Ovary (tissue), 9 donors: ENCODE results near the gene DOCK8. TPM values are rescaled to one million over a fixed set of nuclear protein-coding genes. Genes with fewer than 3 reads are reported as not detected.

Experiments used
- DNase-seq, 5 donors: peaks; one replicate each; pipeline ENCODE4 v3.0.0-alpha.2; 2019 to 2020
- H3K27ac ChIP-seq, 2 donors: fragments of 200-600 bp; one replicate each; pipeline versions ENCODE4 v1.5.1 to v1.8.0; 2019 to 2022
- H3K27me3 ChIP-seq: fragments of 200-600 bp; one replicate; pipeline ENCODE4 v1.8.0; 2022
- H3K36me3 ChIP-seq: fragments of 200-600 bp; sonication (generic); one replicate; pipeline ENCODE4 v1.5.1; 2019
- H3K4me1 ChIP-seq: one replicate; pipeline ENCODE4 v1.8.1; 2013; ENCODE audit warnings: mild to moderate bottlenecking, moderate library complexity; ENCODE audit not compliant: insufficient read depth
- H3K4me3 ChIP-seq: fragments of 200-600 bp; sonication (generic); one replicate; pipeline ENCODE4 v1.5.1; 2017
- H3K9me3 ChIP-seq, 2 donors: fragments of 200-600 bp in 1 of 2; sonication (generic) in 1 of 2; one replicate each; pipeline versions ENCODE4 v1.5.1 to v1.8.1; 2013 to 2019; ENCODE audit warnings: mild to moderate bottlenecking in 1 of 2, moderate library complexity in 1 of 2
- EP300 ChIP-seq: sonication (generic); formaldehyde crosslinking; IDR thresholded peaks from one replicate; pipeline ENCODE4 v1.6.1; 2017; ENCODE audit warnings: antibody characterized with exemption
- POLR2A ChIP-seq: fragments of 450-650 bp; IDR thresholded peaks from one replicate; pipeline ENCODE4 v1.6.1; 2017; ENCODE audit warnings: antibody characterized with exemption, mild to moderate bottlenecking, moderate library complexity
- WGBS, 3 donors: extraction: QIAGEN DNeasy Blood & Tissue Kit in 1 of 3; methylation state at CpG; one replicate each; pipeline versions ENCODE4 v1.1.5 to v1.1.7; 2013 to 2017; 5-methylcytosine and 5-hydroxymethylcytosine counted together
- intact Hi-C, 4 donors: fragments of 100-400 bp; cut with DNase I; formaldehyde crosslinking; loops; one replicate each; pipeline versions ENCODE4 v1.11.0 to v1.15.1; 2022 to 2023
- polyA plus RNA-seq, 2 donors: library from polyadenylated mRNA; stranded (reverse); fragments of 200-250 nt in 1 of 2; fragments of 350-450 nt in 1 of 2; fragmentation: Illumina TruSeq in 1 of 2; extraction: RNeasy Lipid Tissue Mini Kit (QIAGEN cat#74804) in 1 of 2; gene quantifications; one replicate each; pipeline ENCODE4 v1.2.3, GENCODE V29; 2013 to 2014
- total RNA-seq, 7 donors: library from RNA; depleted of rRNA in 2 of 7; stranded (reverse); fragments of >200 nt in 2 of 7; fragmentation: NEBNext Ultra II Directional in 3 of 7; extraction: Animal tissue kit (Norgen Biotek cat#: 25700) in 3 of 7; gene quantifications; one replicate each; pipeline versions ENCODE4 v1.1.0 to v1.2.4, GENCODE V29; 2016 to 2023
- TF ChIP-seq, protein P1 (sequence below), 3 donors: fragments of 450-650 bp in 2 of 3; fragments of 200-600 bp in 1 of 3; IDR thresholded peaks; one replicate each; pipeline versions ENCODE4 v1.5.1 to v1.8.0; 2016 to 2022; ENCODE audit warnings: antibody characterized with exemption in 3 of 3, mild to moderate bottlenecking in 1 of 3
- donor health status: DM: no; HTN: no; CAD: no; lungs with moderate emphysema.
- donor health status: DM: no; HTN: no; CAD: no.
- donor health status: Bipolar disorder and iron deficiency.
- donor health status: DM: yes; HTN: yes; CAD: no.
- donor health status: DM: no; HTN: no; CAD: no.
- donor health status: DM: yes; HTN: yes; CAD: no.

Gene DOCK8
- total and polyA plus RNA-seq, 9 donors, result 1.4 to 12.2 (median 7.3) TPM

DNA sequence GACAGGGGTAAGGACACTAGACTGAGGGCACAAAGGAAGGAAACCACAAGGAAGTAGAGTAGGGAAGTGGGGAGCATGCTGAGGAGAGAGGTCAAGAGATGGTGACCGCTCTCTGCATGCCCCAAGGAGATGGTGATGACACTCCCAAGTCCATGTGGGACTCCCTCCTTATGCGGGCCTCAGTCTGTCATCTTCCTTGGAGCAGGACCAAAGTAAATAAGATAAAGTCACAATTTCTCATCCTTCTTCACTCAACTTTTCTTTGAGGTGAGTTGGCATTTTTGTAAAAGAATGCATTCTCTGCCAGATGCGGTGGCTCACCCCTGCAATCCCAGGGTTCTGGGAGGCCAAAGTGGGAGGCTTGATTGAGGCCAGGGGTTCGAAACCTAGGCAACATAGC lies 256.7 kb downstream of the DOCK8 start:
- WGBS, 3 donors, result 90 to 96% (median 92%) methylated on average over 4 of the region's 4 CpGs
- DNase-seq, result no peak
- Histone ChIP-seq H3K27me3 (no peaks in the 10 kb centered on the region), H3K4me1 (peaks cover 5% of the 10 kb centered on the region), H3K9me3 (no peaks in the 10 kb centered on the region), H3K36me3 (no peaks in the 10 kb centered on the region), H3K27ac (no peak overlapping the region), H3K4me3 (no peak overlapping the region)
- intact Hi-C loops, result no loop called here
- TF ChIP-seq, protein P1, sequence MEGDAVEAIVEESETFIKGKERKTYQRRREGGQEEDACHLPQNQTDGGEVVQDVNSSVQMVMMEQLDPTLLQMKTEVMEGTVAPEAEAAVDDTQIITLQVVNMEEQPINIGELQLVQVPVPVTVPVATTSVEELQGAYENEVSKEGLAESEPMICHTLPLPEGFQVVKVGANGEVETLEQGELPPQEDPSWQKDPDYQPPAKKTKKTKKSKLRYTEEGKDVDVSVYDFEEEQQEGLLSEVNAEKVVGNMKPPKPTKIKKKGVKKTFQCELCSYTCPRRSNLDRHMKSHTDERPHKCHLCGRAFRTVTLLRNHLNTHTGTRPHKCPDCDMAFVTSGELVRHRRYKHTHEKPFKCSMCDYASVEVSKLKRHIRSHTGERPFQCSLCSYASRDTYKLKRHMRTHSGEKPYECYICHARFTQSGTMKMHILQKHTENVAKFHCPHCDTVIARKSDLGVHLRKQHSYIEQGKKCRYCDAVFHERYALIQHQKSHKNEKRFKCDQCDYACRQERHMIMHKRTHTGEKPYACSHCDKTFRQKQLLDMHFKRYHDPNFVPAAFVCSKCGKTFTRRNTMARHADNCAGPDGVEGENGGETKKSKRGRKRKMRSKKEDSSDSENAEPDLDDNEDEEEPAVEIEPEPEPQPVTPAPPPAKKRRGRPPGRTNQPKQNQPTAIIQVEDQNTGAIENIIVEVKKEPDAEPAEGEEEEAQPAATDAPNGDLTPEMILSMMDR (IDR thresholded peaks at IDR 0.05), result no peak
- TF ChIP-seq EP300 (no peak), POLR2A (no peak)

GRCh38 chr9:472479-473075 lies 257.9 kb downstream of the DOCK8 start:
- Histone ChIP-seq H3K4me1 (peaks cover 5% of the 10 kb centered on the region), H3K9me3 (no peaks in the 10 kb centered on the region), H3K27me3 (no peaks in the 10 kb centered on the region), H3K4me3 (no peak overlapping the region), H3K36me3 (no peaks in the 10 kb centered on the region), H3K27ac (no peak overlapping the region)
- DNase-seq, result no peak
- TF ChIP-seq EP300 (no peak), POLR2A (no peak)
- TF ChIP-seq, protein P1 (IDR thresholded peaks at IDR 0.05), result no peak
- intact Hi-C loops, result no loop called here
- 82 to 85% (median 85%) methylated on average over 7 of the region's 7 CpGs for WGBS, 3 donors

GRCh38 chr9:477193-477592 lies 262.5 kb downstream of the DOCK8 start:
- Histone ChIP-seq H3K36me3 (no peaks in the 10 kb centered on the region), H3K27me3 (no peaks in the 10 kb centered on the region), H3K4me1 (no peaks in the 10 kb centered on the region), H3K27ac (no peak overlapping the region), H3K4me3 (no peak overlapping the region), H3K9me3 (no peaks in the 10 kb centered on the region)
- TF ChIP-seq EP300 (no peak), POLR2A (no peak)
- TF ChIP-seq, protein P1 (IDR thresholded peaks at IDR 0.05), result no peak
- no peak for DNase-seq
- intact Hi-C loops, result no loop called here

- intact Hi-C loops, result no loop called here
- Histone ChIP-seq H3K36me3 (no peaks in the 10 kb centered on the region), H3K4me1 (no peaks in the 10 kb centered on the region), H3K27me3 (no peaks in the 10 kb centered on the region), H3K4me3 (no peak overlapping the region), H3K27ac (no peak overlapping the region), H3K9me3 (no peaks in the 10 kb centered on the region)
- 72 to 94% (median 74%) methylated on average over 4 of the region's 4 CpGs for WGBS, 3 donors
- no peak for DNase-seq
- TF ChIP-seq, protein P1 (IDR thresholded peaks at IDR 0.05), result no peak
- no peak for TF ChIP-seq EP300
- TF ChIP-seq POLR2A, result no peak
Measured at GRCh38 chr9:479304-479970, 264.8 kb downstream of the DOCK8 start.
